WERI-Rb-1 (cell line): Measurements from ENCODE around the gene ARHGAP29.

Source experiments
- DNase-seq: peaks from one replicate; pipeline ENCODE4 v3.0.0-alpha.2; 2020
- H3K27ac ChIP-seq: fragments of 250-450 bp; sonication (Bioruptor Pico); 2 replicates; pipeline ENCODE4 v1.5.1; 2020; ENCODE audit warnings: mild to moderate bottlenecking, moderate library complexity
- H3K27me3 ChIP-seq: fragments of 250-450 bp; sonication (Bioruptor Pico); 2 replicates; pipeline ENCODE4 v1.5.1; 2021; ENCODE audit warnings: mild to moderate bottlenecking, low read depth, moderate library complexity; ENCODE audit not compliant: insufficient read depth, severe bottlenecking
- H3K36me3 ChIP-seq: fragments of 250-450 bp; sonication (Bioruptor Pico); 2 replicates; pipeline ENCODE4 v1.5.1; 2020; ENCODE audit warnings: mild to moderate bottlenecking, moderate library complexity
- H3K4me3 ChIP-seq: 2 replicates; pipeline ENCODE4 v1.5.1; 2011; ENCODE audit warnings: low read depth, mild to moderate bottlenecking, control low read depth, low read length
- H3K9me3 ChIP-seq: fragments of 250-450 bp; sonication (Bioruptor Pico); 2 replicates; pipeline ENCODE4 v1.5.1; 2021; ENCODE audit warnings: mild to moderate bottlenecking, moderate library complexity; ENCODE audit not compliant: severe bottlenecking
- CTCF ChIP-seq: IDR thresholded peaks from 2 replicates; pipeline ENCODE4 v1.5.1; 2011; ENCODE audit warnings: low read depth, mild to moderate bottlenecking, control low read depth, inconsistent platforms, low read length

The ARHGAP29 gene

GRCh38 chr1:94209982-94210381, 27.4 kb downstream of the ARHGAP29 start:
- Histone ChIP-seq H3K36me3 (no peaks in the 10 kb centered on the region), H3K27ac (no peak overlapping the region)

GRCh38 chr1:94209425-94209824, 28.0 kb downstream of the ARHGAP29 start:
- Histone ChIP-seq H3K27me3 (no peaks in the 10 kb centered on the region), H3K27ac (no peak overlapping the region), H3K9me3 (no peaks in the 10 kb centered on the region), H3K36me3 (no peaks in the 10 kb centered on the region), H3K4me3 (no peak overlapping the region)
- no peak for TF ChIP-seq CTCF
- no peak for DNase-seq

More at GRCh38 chr1:94209982-94210381, 27.4 kb downstream of the ARHGAP29 start:
- Histone ChIP-seq H3K27me3 (no peaks in the 10 kb centered on the region), H3K4me3 (no peak overlapping the region), H3K9me3 (no peaks in the 10 kb centered on the region)
- TF ChIP-seq CTCF = no peak
- DNase-seq = no peak

GRCh38 chr1:94207695-94208094, 29.7 kb downstream of the ARHGAP29 start:
- Histone ChIP-seq H3K9me3 (no peaks in the 10 kb centered on the region), H3K27me3 (no peaks in the 10 kb centered on the region), H3K4me3 (no peak overlapping the region), H3K36me3 (no peaks in the 10 kb centered on the region), H3K27ac (no peak overlapping the region)
- no peak for DNase-seq
- TF ChIP-seq CTCF = no peak

- Histone ChIP-seq H3K27ac (no peak overlapping the region), H3K9me3 (no peaks in the 10 kb centered on the region), H3K4me3 (no peak overlapping the region), H3K27me3 (no peaks in the 10 kb centered on the region), H3K36me3 (no peaks in the 10 kb centered on the region)
- DNase-seq = no peak
- no peak for TF ChIP-seq CTCF
Measured at GRCh38 chr1:94205639-94206038, 31.7 kb downstream of the ARHGAP29 start.

- H3K4me3 ChIP-seq = no peak overlapping the region
- no peak for TF ChIP-seq CTCF
- H3K36me3 ChIP-seq = no peaks in the 10 kb centered on the region
- no peak overlapping the region for H3K27ac ChIP-seq
- H3K27me3 ChIP-seq = no peaks in the 10 kb centered on the region
- no peaks in the 10 kb centered on the region for H3K9me3 ChIP-seq
- no peak for DNase-seq
Measured at GRCh38 chr1:94202241-94202640, 35.1 kb downstream of the ARHGAP29 start.

- no peak for TF ChIP-seq CTCF
- Histone ChIP-seq H3K36me3 (no peaks in the 10 kb centered on the region), H3K27me3 (no peaks in the 10 kb centered on the region), H3K27ac (no peak overlapping the region), H3K4me3 (no peak overlapping the region), H3K9me3 (no peaks in the 10 kb centered on the region)
- DNase-seq = no peak
Measured at GRCh38 chr1:94199398-94199797, 38.0 kb downstream of the ARHGAP29 start.
